Sigmoid colon (tissue), 7 donors: Measurements from ENCODE around the gene EFCAB7. TPM values are rescaled to one million over a fixed set of nuclear protein-coding genes. Genes with fewer than 3 reads are reported as not detected.
A peak's percentile ranks its signal among the peaks of the same experiment; 100 is the strongest.

Source experiments
- DNase-seq: peaks from one replicate; pipeline ENCODE4 v3.0.0-alpha.2; 2019
- H3K27ac ChIP-seq, 4 donors: fragments of 200-600 bp; sonication (generic); one replicate each; pipeline ENCODE4 v1.5.1; 2016 to 2019; ENCODE audit warnings: mild to moderate bottlenecking in 1 of 4
- H3K27me3 ChIP-seq, 3 donors: fragments of 200-600 bp; sonication (generic); one replicate each; pipeline ENCODE4 v1.5.1; 2019; ENCODE audit warnings: mild to moderate bottlenecking in 1 of 3
- H3K36me3 ChIP-seq, 4 donors: fragments of 200-600 bp; sonication (generic); one replicate each; pipeline ENCODE4 v1.5.1; 2016 to 2019
- H3K4me1 ChIP-seq, 4 donors: fragments of 200-600 bp; sonication (generic); one replicate each; pipeline ENCODE4 v1.5.1; 2017 to 2019
- H3K4me3 ChIP-seq, 4 donors: fragments of 200-600 bp; sonication (generic); one replicate each; pipeline ENCODE4 v1.5.1; 2017 to 2019; ENCODE audit warnings: mild to moderate bottlenecking in 2 of 4, moderate library complexity in 1 of 4
- H3K9me3 ChIP-seq, 4 donors: fragments of 200-600 bp in 3 of 4; sonication (generic) in 3 of 4; one replicate each; pipeline versions ENCODE4 v1.5.1 to v1.6.1; 2013 to 2019
- EP300 ChIP-seq, 4 donors: sonication (generic); formaldehyde crosslinking; IDR thresholded peaks; one replicate each; pipeline ENCODE4 v1.6.1; 2017; ENCODE audit warnings: antibody characterized with exemption in 4 of 4
- POLR2A ChIP-seq, 2 donors: fragments of 450-650 bp; IDR thresholded peaks; one replicate each; pipeline ENCODE4 v1.6.1; 2016; ENCODE audit warnings: antibody characterized with exemption in 2 of 2, mild to moderate bottlenecking in 2 of 2, moderate library complexity in 2 of 2
- POLR2AphosphoS5 ChIP-seq, 4 donors: sonication (generic); formaldehyde crosslinking; IDR thresholded peaks; one replicate each; pipeline ENCODE4 v1.6.1; 2017; ENCODE audit warnings: antibody characterized with exemption in 4 of 4
- WGBS, 2 donors: extraction: QIAGEN DNeasy Blood & Tissue Kit; methylation state at CpG; one replicate each; pipeline ENCODE4 v1.1.7; 2013; 5-methylcytosine and 5-hydroxymethylcytosine counted together
- intact Hi-C: fragments of 100-400 bp; cut with DNase I; formaldehyde crosslinking; loops from one replicate; pipeline ENCODE4 v1.15.1; 2023
- polyA plus RNA-seq, 3 donors: library from polyadenylated mRNA; stranded (reverse); fragments of 200-250 nt; gene quantifications; one replicate each; pipeline ENCODE4 v1.2.3, GENCODE V29; 2013
- total RNA-seq, 4 donors: library from RNA; depleted of rRNA; stranded (reverse); fragments of >200 nt; gene quantifications; one replicate each; pipeline ENCODE4 v1.1.0, GENCODE V29; 2016
- TF ChIP-seq, protein P1 (sequence below), 4 experiments: fragments of 450-650 bp in 3 of 4; fragments of 200-600 bp in 1 of 4; IDR thresholded peaks; one replicate each; pipeline ENCODE4 v1.5.1; 2016 to 2019; ENCODE audit warnings: antibody characterized with exemption in 4 of 4, mild to moderate bottlenecking in 3 of 4, moderate library complexity in 2 of 4
- donor health status: healthy with polysubstance abuse.
- donor health status: Bipolar disorder and iron deficiency.
- donor health status: healthy.

The EFCAB7 gene
- total and polyA plus RNA-seq, 7 donors, result 1.8 to 12.8 (median 6.9) TPM

DNA sequence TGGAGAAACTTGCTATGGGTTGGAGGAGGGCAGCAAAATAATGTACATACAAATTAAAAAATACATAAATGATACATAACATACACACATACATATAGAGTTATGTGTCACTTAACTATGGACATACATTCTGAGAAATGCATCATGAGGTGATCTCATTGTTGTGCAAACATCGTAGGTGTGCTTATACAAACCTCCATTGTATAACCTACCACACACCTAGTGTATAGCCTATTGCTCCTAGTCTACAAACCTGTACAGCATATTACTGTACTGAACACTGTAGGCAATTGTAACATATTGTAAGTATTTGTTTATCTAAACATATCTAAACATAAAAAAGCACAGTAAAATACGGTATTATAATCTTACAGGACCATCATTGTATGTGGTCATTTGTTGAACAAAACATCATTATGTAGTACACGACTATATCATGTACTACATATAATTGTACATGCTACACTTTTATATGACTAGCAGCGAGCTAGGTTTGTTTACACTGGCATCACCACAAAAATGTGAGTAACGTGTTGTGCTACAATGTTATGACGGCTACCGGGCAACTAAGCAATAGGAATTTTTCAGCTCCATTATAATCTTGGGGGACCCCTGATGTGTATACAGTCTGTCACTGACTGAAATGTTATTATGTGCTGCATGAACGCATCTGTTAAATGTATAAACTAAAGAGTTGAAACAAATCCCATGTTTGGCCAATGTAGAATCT is 35.8 kb upstream of the EFCAB7 start:
- intact Hi-C loops, result no loop called here

DNA sequence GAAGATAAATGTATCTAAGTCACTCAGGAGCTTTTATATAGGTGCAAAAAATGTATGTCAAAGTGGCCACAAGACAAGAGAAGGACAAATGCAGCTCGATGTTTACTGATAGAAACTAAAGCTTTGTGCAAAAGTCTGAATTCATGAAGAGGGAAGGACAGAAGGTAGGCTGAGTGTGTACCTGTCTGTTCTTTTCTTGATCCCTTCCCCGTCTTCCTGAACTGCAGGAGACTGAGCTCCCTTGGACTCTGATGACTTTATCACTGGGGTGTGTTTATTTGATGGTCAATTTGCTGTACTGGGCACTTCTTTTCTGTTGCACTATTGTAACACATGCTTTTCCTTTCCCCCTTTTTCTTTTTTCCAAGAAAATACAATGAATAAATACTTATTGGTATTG is 25.7 kb upstream of the EFCAB7 start:
- H3K4me1 ChIP-seq, result no peaks in the 10 kb centered on the region
- no peak overlapping the region for H3K27ac ChIP-seq
- H3K4me3 ChIP-seq, result no peak overlapping the region
- TF ChIP-seq EP300 (IDR thresholded peaks at IDR 0.05), result no peak
- TF ChIP-seq, protein P1, sequence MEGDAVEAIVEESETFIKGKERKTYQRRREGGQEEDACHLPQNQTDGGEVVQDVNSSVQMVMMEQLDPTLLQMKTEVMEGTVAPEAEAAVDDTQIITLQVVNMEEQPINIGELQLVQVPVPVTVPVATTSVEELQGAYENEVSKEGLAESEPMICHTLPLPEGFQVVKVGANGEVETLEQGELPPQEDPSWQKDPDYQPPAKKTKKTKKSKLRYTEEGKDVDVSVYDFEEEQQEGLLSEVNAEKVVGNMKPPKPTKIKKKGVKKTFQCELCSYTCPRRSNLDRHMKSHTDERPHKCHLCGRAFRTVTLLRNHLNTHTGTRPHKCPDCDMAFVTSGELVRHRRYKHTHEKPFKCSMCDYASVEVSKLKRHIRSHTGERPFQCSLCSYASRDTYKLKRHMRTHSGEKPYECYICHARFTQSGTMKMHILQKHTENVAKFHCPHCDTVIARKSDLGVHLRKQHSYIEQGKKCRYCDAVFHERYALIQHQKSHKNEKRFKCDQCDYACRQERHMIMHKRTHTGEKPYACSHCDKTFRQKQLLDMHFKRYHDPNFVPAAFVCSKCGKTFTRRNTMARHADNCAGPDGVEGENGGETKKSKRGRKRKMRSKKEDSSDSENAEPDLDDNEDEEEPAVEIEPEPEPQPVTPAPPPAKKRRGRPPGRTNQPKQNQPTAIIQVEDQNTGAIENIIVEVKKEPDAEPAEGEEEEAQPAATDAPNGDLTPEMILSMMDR (IDR thresholded peaks at IDR 0.05), result no peak
- TF ChIP-seq POLR2AphosphoS5 (IDR thresholded peaks at IDR 0.05), result no peak
- no peak for TF ChIP-seq POLR2A (IDR thresholded peaks at IDR 0.05)
- no peaks in the 10 kb centered on the region for H3K36me3 ChIP-seq
- intact Hi-C loops, result no loop called here
- WGBS, 2 donors, result 31 to 78% methylated on average over 2 of the region's 2 CpGs
- no peaks in the 10 kb centered on the region for H3K27me3 ChIP-seq
- H3K9me3 ChIP-seq, result no peaks in the 10 kb centered on the region
- DNase-seq, result no peak

More for the DNA sequence above, 35.8 kb upstream of the EFCAB7 start:
- Histone ChIP-seq H3K27me3 (no peaks in the 10 kb centered on the region), H3K4me1 (peaks cover 0 to 22% (median 8%) of the 10 kb centered on the region in 4 donors), H3K9me3 (no peaks in the 10 kb centered on the region), H3K36me3 (no peaks in the 10 kb centered on the region), H3K4me3 (no peak overlapping the region), H3K27ac (peak overlapping the region in 3 of 4 donors; percentile 17 to 67 (median 42))
- WGBS, 2 donors, result 17 to 54% methylated on average over 8 of the region's 8 CpGs
- DNase-seq, result no peak
- TF ChIP-seq EP300 (IDR thresholded peaks at IDR 0.05), result peak in 1 of 4 donors; percentile 51
- TF ChIP-seq, protein P1 (IDR thresholded peaks at IDR 0.05), result no peak
- TF ChIP-seq POLR2A (IDR thresholded peaks at IDR 0.05), result no peak
- peak in 2 of 4 donors; percentile 26 to 27 for TF ChIP-seq POLR2AphosphoS5 (IDR thresholded peaks at IDR 0.05)

DNA sequence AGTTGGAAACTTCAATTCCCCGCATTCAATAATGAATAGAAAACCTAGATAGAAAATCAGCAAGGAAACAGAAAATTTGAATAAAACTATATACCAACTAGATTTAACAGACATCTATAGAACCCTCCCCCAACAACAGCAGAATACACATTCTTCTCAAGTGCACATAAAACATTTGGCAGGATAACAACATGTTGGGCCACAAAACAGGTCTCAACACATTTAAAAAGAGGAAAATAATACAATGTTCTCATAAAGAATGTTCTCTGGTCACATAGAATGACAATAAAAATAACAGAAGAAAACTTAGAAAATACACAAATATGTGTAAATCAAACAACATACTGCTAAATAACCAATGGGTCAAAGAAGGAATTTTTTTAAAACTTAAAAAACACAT is 25.2 kb upstream of the EFCAB7 start:
- TF ChIP-seq EP300 (IDR thresholded peaks at IDR 0.05) (no peak), POLR2AphosphoS5 (IDR thresholded peaks at IDR 0.05) (no peak), POLR2A (IDR thresholded peaks at IDR 0.05) (no peak)
- TF ChIP-seq, protein P1 (IDR thresholded peaks at IDR 0.05), result no peak
- H3K27ac ChIP-seq, result no peak overlapping the region
- H3K4me3 ChIP-seq, result no peak overlapping the region
- WGBS, 2 donors, result 48 to 57% methylated on average over 1 of the region's 1 CpG
- no peaks in the 10 kb centered on the region for H3K4me1 ChIP-seq
- no peak for DNase-seq
- no peaks in the 10 kb centered on the region for H3K9me3 ChIP-seq
- intact Hi-C loops, result no loop called here
- H3K27me3 ChIP-seq, result no peaks in the 10 kb centered on the region
- H3K36me3 ChIP-seq, result no peaks in the 10 kb centered on the region

DNA sequence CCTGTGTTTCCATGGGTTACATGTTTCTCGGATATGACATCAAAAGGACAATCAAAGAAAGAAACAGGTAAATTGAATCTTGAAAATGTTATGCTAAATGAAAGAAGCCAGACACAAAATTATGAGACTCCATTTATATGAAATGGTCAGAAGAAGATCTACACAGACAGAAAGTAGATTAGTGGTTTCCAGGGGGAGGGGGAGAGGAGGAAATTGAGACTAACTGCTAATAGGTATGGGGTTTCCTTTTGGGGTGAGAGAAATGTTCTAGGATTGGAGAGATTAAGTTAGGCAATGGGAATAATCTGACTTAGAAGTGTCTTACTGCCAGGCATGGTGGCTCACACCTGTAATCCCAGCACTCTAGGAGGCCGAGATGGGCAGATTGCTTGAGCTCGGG is 22.1 kb upstream of the EFCAB7 start:
- 97% methylated on average over 3 of the region's 3 CpGs for WGBS, 2 donors
- Histone ChIP-seq H3K9me3 (no peaks in the 10 kb centered on the region), H3K4me1 (no peaks in the 10 kb centered on the region), H3K27ac (no peak overlapping the region), H3K4me3 (no peak overlapping the region), H3K27me3 (no peaks in the 10 kb centered on the region), H3K36me3 (no peaks in the 10 kb centered on the region)
- no peak for TF ChIP-seq POLR2A (IDR thresholded peaks at IDR 0.05)
- TF ChIP-seq, protein P1 (IDR thresholded peaks at IDR 0.05), result no peak
- no peak for TF ChIP-seq EP300 (IDR thresholded peaks at IDR 0.05)
- no peak for TF ChIP-seq POLR2AphosphoS5 (IDR thresholded peaks at IDR 0.05)
- no peak for DNase-seq
- intact Hi-C loops, result no loop called here

DNA sequence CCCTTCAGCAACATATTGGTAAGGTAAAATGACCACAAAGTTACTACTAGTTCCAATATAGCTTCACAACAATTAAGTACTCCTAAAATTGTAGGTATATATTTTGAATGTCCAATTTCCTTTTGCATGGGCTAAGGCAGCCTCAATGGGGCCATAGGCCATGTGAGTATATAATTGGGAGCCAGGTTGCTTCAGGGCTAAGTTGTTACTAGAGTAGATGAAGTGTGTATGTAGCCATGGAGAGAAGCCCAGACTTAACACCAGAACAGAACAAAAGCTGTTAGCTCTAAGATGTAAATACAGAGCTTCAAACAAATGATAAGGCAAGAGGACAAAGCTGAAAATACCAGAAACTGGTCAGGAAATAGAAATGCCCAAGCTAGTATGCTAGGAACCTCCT is 16.5 kb upstream of the EFCAB7 start:
- no peaks in the 10 kb centered on the region for H3K9me3 ChIP-seq
- intact Hi-C loops, result no loop called here

More for the DNA sequence above, 16.5 kb upstream of the EFCAB7 start:
- no peaks in the 10 kb centered on the region for H3K4me1 ChIP-seq
- TF ChIP-seq POLR2AphosphoS5 (IDR thresholded peaks at IDR 0.05) (no peak), EP300 (IDR thresholded peaks at IDR 0.05) (no peak), POLR2A (IDR thresholded peaks at IDR 0.05) (no peak)
- TF ChIP-seq, protein P1 (IDR thresholded peaks at IDR 0.05), result no peak
- no peaks in the 10 kb centered on the region for H3K27me3 ChIP-seq
- no peak overlapping the region for H3K27ac ChIP-seq
- DNase-seq, result no peak
- H3K36me3 ChIP-seq, result peaks cover 0 to 6% (median 0%) of the 10 kb centered on the region in 4 donors
- no peak overlapping the region for H3K4me3 ChIP-seq
